ENCODE measurements around the gene CCDC107. TPM values are rescaled to one million over a fixed set of nuclear protein-coding genes. Genes with fewer than 3 reads are reported as not detected.
"Not testable (repeated sequence)": the region's sequence is repeated elsewhere in the genome, so short reads cannot be mapped to it uniquely, and the experiment has no call there.

Gene CCDC107
- total RNA-seq, 1 experiment from 2014 or later = 11.8 TPM

DNA sequence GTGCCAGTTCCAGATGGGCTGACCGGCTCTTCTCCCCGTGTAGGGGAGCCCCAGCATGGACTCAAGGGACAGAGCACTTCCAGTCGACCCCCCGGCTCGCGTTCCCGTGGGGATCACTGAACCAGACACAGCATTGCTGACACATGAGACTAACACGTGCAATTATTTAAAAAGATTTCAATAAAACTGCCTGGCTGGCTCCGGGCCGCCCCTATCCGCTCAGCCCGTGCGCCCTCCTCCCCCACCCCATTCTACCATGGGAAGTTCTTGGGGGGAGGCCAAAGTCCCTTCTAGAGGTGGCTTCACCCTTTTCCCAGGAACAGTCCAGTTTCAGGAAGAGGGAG, 48.3 kb upstream of the CCDC107 start:
- ChIA-PET CTCF (no interaction called here), POLR2A (no interaction called here)
- TF ChIP-seq, protein P1, sequence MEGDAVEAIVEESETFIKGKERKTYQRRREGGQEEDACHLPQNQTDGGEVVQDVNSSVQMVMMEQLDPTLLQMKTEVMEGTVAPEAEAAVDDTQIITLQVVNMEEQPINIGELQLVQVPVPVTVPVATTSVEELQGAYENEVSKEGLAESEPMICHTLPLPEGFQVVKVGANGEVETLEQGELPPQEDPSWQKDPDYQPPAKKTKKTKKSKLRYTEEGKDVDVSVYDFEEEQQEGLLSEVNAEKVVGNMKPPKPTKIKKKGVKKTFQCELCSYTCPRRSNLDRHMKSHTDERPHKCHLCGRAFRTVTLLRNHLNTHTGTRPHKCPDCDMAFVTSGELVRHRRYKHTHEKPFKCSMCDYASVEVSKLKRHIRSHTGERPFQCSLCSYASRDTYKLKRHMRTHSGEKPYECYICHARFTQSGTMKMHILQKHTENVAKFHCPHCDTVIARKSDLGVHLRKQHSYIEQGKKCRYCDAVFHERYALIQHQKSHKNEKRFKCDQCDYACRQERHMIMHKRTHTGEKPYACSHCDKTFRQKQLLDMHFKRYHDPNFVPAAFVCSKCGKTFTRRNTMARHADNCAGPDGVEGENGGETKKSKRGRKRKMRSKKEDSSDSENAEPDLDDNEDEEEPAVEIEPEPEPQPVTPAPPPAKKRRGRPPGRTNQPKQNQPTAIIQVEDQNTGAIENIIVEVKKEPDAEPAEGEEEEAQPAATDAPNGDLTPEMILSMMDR (IDR thresholded peaks at IDR 0.05; ENCODE audit: insufficient read depth in 1 of 2, low read depth in 1 of 2, low read length in 1 of 2, severe bottlenecking in 1 of 2, unreplicated experiment in 1 of 2) = no peak
- Histone ChIP-seq H3K36me3 (ENCODE audit: control insufficient read depth, insufficient read depth, low read length) (no peaks in the 10 kb centered on the region), H3K4me3 (ENCODE audit: low read depth, low read length) (no peak overlapping the region), H3K27me3 (replicated peaks; ENCODE audit: control insufficient read depth, insufficient read depth, low read length) (no peaks in the 10 kb centered on the region), H3K9me3 (no peaks in the 10 kb centered on the region), H3K4me1 (peaks cover 4% of the 10 kb centered on the region; the same call in 1 of the 2 replicates)
- peaks cover 7% of the 10 kb centered on the region for H3K4me1 Mint-ChIP-seq (ENCODE audit: low read depth, unreplicated experiment)
- peaks cover 6% of the 10 kb centered on the region for H3K27me3 Mint-ChIP-seq (ENCODE audit: insufficient read depth, unreplicated experiment)
- peaks cover 7% of the 10 kb centered on the region for H3K36me3 Mint-ChIP-seq (ENCODE audit: insufficient read depth, unreplicated experiment)
- intact Hi-C loops (cut with micrococcal nuclease; ENCODE audit: unreplicated experiment) = no loop called here
- H3K27ac Mint-ChIP-seq (ENCODE audit: unreplicated experiment) = no peak overlapping the region
- H3K4me3 Mint-ChIP-seq (ENCODE audit: unreplicated experiment) = no peak overlapping the region
- no TSS peak for BruUV-seq (replicated peaks)
- DNase-seq = no peak
- no peaks in the 10 kb centered on the region for H3K9me3 Mint-ChIP-seq (ENCODE audit: unreplicated experiment)

DNA sequence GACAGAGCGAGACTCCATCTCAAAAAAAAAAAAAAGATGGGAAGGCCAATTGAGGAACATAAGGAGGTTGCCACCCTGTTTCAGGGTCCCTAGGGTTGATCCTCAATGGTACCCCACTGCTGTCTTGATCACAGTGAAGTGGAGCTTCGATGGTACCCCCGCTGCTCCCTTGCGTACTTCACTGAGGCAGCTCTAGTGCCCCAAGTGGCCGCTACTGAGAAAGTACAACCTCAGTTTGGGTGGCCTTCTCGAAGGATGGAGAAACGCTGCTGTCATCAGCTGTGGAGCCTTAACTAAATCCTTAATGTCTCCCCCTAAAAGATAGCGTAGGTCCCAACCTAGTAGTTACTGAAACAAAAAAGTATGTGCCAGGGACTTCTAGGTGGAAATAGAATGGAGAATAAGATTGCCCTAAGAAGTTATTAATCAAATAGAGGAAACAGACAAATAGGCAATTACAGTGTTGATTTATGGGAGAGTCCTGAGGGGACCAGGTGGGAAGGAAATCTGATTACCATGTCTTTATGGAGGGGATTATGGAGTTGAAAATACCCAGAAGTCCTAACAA, 46.8 kb upstream of the CCDC107 start:
- Mint-ChIP-seq H3K27me3 (ENCODE audit: insufficient read depth, unreplicated experiment) (peaks cover 7% of the 10 kb centered on the region), H3K36me3 (ENCODE audit: insufficient read depth, unreplicated experiment) (peaks cover 7% of the 10 kb centered on the region), H3K4me1 (ENCODE audit: low read depth, unreplicated experiment) (peaks cover 7% of the 10 kb centered on the region), H3K4me3 (ENCODE audit: unreplicated experiment) (no peak overlapping the region), H3K9me3 (ENCODE audit: unreplicated experiment) (no peaks in the 10 kb centered on the region), H3K27ac (ENCODE audit: unreplicated experiment) (no peak overlapping the region)
- peak in 1 of 2 experiments; percentile 38 for DNase-seq
- ChIA-PET POLR2A (no interaction called here), CTCF (interaction anchor here (0.5 to 1.6 kb wide), 10 partner anchors 8 to 540 kb away, joined by 3 to 7 read pairs (median 4); no protein-coding TSS in a partner anchor)
- Histone ChIP-seq H3K36me3 (ENCODE audit: control insufficient read depth, insufficient read depth, low read length) (no peaks in the 10 kb centered on the region), H3K27me3 (replicated peaks; ENCODE audit: control insufficient read depth, insufficient read depth, low read length) (no peaks in the 10 kb centered on the region), H3K4me3 (ENCODE audit: low read depth, low read length) (no peak overlapping the region), H3K9me3 (no peaks in the 10 kb centered on the region), H3K4me1 (peaks cover under 1% of the 10 kb centered on the region; the same call in 1 of the 2 replicates)
- TF ChIP-seq, protein P1 (IDR thresholded peaks at IDR 0.05; ENCODE audit: insufficient read depth in 1 of 2, low read depth in 1 of 2, low read length in 1 of 2, severe bottlenecking in 1 of 2, unreplicated experiment in 1 of 2) = peak; percentile 49 to 76
- intact Hi-C loops (cut with micrococcal nuclease; ENCODE audit: unreplicated experiment) = no loop called here
- no TSS peak for BruUV-seq (replicated peaks)

DNA sequence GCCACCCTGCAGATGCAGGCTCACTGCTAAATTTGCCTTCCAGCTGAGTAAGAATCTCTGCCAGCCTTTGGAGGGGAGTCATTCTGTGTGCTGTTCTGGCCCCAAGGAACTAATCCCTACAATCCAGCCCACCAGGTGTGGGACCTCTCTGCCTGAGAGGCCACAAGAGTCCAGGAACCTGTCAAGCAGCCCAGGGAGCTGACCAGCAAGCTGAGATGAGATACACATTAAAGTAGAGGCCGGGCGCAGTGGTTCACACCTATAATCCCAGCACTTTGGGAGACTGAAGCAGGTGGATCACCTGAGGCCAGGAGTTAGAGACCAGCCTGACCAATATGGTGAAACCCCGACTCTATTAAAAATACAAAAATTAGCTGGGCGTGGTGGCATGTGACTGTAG, 46.0 kb upstream of the CCDC107 start:
- H3K9me3 Mint-ChIP-seq (ENCODE audit: unreplicated experiment); POLR2A ChIA-PET; H3K4me1 ChIP-seq; H3K4me3 Mint-ChIP-seq (ENCODE audit: unreplicated experiment); DNase-seq; H3K27me3 ChIP-seq (replicated peaks; ENCODE audit: control insufficient read depth, insufficient read depth, low read length); H3K9me3 ChIP-seq; H3K4me1 Mint-ChIP-seq (ENCODE audit: low read depth, unreplicated experiment); intact Hi-C loops (cut with micrococcal nuclease; ENCODE audit: unreplicated experiment); H3K36me3 ChIP-seq (ENCODE audit: control insufficient read depth, insufficient read depth, low read length); H3K36me3 Mint-ChIP-seq (ENCODE audit: insufficient read depth, unreplicated experiment); H3K27ac Mint-ChIP-seq (ENCODE audit: unreplicated experiment); H3K4me3 ChIP-seq (ENCODE audit: low read depth, low read length); BruUV-seq (replicated peaks): not testable (repeated sequence)
- peaks cover 10% of the 10 kb centered on the region for H3K27me3 Mint-ChIP-seq (ENCODE audit: insufficient read depth, unreplicated experiment)
- CTCF ChIA-PET = interaction anchor here (0.8 to 1.6 kb wide), 4 partner anchors 85 to 541 kb away, joined by 3 to 7 read pairs (median 4); no protein-coding TSS in a partner anchor

Data from Caco-2 (cell line).